ENCODE data around the gene TRIM58. TPM values are rescaled to one million over a fixed set of nuclear protein-coding genes. Genes with fewer than 3 reads are reported as not detected.

The TRIM58 gene
- total and polyA plus RNA-seq, 2 experiments from 2014 or later = 2.2 to 2.7 TPM

DNA sequence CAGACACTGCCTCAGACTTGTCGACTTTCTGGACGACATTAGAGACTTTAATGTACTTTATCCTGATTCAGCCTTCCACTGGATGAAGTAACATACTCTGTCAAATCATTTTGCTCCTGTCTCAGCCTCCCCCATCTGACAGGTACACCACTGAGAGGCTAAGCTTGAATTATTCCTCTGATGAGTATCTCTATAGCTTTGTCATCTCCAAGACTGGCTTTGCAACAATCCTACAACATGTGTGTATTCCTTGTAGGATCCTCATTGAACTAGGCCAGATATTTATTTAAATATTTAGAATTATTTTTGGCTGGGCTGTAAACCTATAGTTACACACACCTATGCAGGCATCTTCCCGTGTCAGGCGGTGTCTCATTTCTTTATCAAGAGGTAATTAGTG lies 1.1 kb upstream of the TRIM58 start:
- Histone ChIP-seq H3K27ac (no peak overlapping the region), H3K36me3 (no peaks in the 10 kb centered on the region), H3K4me3 (no peak overlapping the region), H3K4me1 (ENCODE audit: low read depth) (no peaks in the 10 kb centered on the region), H3K9me3 (ENCODE audit: low read depth) (no peaks in the 10 kb centered on the region), H3K27me3 (peaks cover 6% of the 10 kb centered on the region)
- TF ChIP-seq, protein P1, sequence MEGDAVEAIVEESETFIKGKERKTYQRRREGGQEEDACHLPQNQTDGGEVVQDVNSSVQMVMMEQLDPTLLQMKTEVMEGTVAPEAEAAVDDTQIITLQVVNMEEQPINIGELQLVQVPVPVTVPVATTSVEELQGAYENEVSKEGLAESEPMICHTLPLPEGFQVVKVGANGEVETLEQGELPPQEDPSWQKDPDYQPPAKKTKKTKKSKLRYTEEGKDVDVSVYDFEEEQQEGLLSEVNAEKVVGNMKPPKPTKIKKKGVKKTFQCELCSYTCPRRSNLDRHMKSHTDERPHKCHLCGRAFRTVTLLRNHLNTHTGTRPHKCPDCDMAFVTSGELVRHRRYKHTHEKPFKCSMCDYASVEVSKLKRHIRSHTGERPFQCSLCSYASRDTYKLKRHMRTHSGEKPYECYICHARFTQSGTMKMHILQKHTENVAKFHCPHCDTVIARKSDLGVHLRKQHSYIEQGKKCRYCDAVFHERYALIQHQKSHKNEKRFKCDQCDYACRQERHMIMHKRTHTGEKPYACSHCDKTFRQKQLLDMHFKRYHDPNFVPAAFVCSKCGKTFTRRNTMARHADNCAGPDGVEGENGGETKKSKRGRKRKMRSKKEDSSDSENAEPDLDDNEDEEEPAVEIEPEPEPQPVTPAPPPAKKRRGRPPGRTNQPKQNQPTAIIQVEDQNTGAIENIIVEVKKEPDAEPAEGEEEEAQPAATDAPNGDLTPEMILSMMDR (IDR thresholded peaks at IDR 0.05; ENCODE audit: low read depth, low read length) = no peak
- DNase-seq (ENCODE audit: low read depth in 1 of 2, low spot score in 1 of 2) = no peak

- Histone ChIP-seq H3K4me3 (peak overlapping the region; percentile 42), H3K36me3 (no peaks in the 10 kb centered on the region), H3K9me3 (ENCODE audit: low read depth) (no peaks in the 10 kb centered on the region)
Observed at GRCh38 chr1:247857985-247858619, 1.1 kb downstream of the TRIM58 start.

GRCh38 chr1:247862756-247863155 lies 5.8 kb downstream of the TRIM58 start:
- TF ChIP-seq, protein P1 (IDR thresholded peaks at IDR 0.05; ENCODE audit: low read depth, low read length) = no peak
- no peak for DNase-seq (ENCODE audit: low read depth in 1 of 2, low spot score in 1 of 2)
- no peaks in the 10 kb centered on the region for H3K9me3 ChIP-seq (ENCODE audit: low read depth)
- no peaks in the 10 kb centered on the region for H3K4me1 ChIP-seq (ENCODE audit: low read depth)
- H3K27me3 ChIP-seq = peaks cover 5% of the 10 kb centered on the region
- no peak overlapping the region for H3K4me3 ChIP-seq
- no peaks in the 10 kb centered on the region for H3K36me3 ChIP-seq
- no peak overlapping the region for H3K27ac ChIP-seq

More at GRCh38 chr1:247857985-247858619, 1.1 kb downstream of the TRIM58 start:
- Histone ChIP-seq H3K27ac (no peak overlapping the region), H3K4me1 (ENCODE audit: low read depth) (no peaks in the 10 kb centered on the region), H3K27me3 (peaks cover 6% of the 10 kb centered on the region)
- DNase-seq (ENCODE audit: low read depth in 1 of 2, low spot score in 1 of 2) = no peak
- TF ChIP-seq, protein P1 (IDR thresholded peaks at IDR 0.05; ENCODE audit: low read depth, low read length) = no peak

DNA sequence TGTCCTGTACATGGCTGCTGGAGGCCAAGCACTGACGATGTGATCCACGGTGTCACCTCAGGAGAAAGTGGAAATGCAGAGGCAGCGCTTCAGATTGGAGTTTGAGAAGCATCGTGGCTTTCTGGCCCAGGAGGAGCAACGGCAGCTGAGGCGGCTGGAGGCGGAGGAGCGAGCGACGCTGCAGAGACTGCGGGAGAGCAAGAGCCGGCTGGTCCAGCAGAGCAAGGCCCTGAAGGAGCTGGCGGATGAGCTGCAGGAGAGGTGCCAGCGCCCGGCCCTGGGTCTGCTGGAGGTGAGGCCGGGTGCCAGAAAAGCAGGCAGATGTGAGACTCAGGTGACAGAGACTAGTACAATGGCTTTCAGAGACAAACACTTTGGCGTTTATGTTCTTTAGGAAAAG lies 7.7 kb downstream of the TRIM58 start:
- no peak overlapping the region for H3K27ac ChIP-seq
- H3K4me1 ChIP-seq (ENCODE audit: low read depth) = no peaks in the 10 kb centered on the region
- H3K36me3 ChIP-seq = no peaks in the 10 kb centered on the region
- no peaks in the 10 kb centered on the region for H3K27me3 ChIP-seq
- no peak for DNase-seq (ENCODE audit: low read depth in 1 of 2, low spot score in 1 of 2)
- TF ChIP-seq, protein P1 (IDR thresholded peaks at IDR 0.05; ENCODE audit: low read depth, low read length) = no peak
- no peak overlapping the region for H3K4me3 ChIP-seq
- H3K9me3 ChIP-seq (ENCODE audit: low read depth) = no peaks in the 10 kb centered on the region

DNA sequence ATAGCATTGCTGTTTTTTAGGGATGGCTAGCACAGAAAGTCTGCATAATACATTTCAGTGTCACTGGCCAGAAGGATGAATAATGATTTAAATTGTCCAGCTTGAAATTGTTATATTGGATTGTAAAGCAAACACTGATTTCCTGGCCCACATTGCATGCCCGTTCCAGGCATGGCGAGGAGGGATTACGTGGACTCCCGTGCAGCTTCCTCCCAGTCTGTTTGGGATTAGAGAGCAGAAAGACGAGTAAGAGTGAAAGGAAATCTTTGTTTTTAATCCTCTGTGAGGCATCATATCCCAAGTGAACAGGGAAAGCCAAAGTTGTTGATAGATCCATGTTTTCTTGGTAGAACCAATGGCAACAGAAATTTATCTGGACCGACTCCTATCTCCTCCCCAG lies 8.4 kb downstream of the TRIM58 start:
- DNase-seq (ENCODE audit: low read depth in 1 of 2, low spot score in 1 of 2) = no peak
- H3K9me3 ChIP-seq (ENCODE audit: low read depth) = no peaks in the 10 kb centered on the region
- H3K4me1 ChIP-seq (ENCODE audit: low read depth) = no peaks in the 10 kb centered on the region
- H3K36me3 ChIP-seq = no peaks in the 10 kb centered on the region
- TF ChIP-seq, protein P1 (IDR thresholded peaks at IDR 0.05; ENCODE audit: low read depth, low read length) = no peak
- H3K4me3 ChIP-seq = no peak overlapping the region
- no peak overlapping the region for H3K27ac ChIP-seq
- no peaks in the 10 kb centered on the region for H3K27me3 ChIP-seq
